UCSD-AML1 (cell line): Measurements from ENCODE around the gene BBC3.
"Not testable (repeated sequence)": the region's sequence is repeated elsewhere in the genome, so short reads cannot be mapped to it uniquely, and the experiment has no call there.

Experiments
- DNase-seq: peaks from one replicate; lab custom pipeline; 2025; ENCODE audit not compliant: unreplicated experiment; lab: John Stamatoyannopoulos, UW

BBC3 gene

GRCh38 chr19:47230921-47231214 is at the start of gene BBC3:
Gene BBC3, minus strand, starts transcription at chr19:47231199. Its CDS starts 2,768 bp downstream, at chr19:47228431.
- no peak for DNase-seq

GRCh38 chr19:47280183-47280797 is 49.3 kb upstream of the BBC3 start:
- peak; percentile 45 for DNase-seq

GRCh38 chr19:47276513-47276912 is 45.5 kb upstream of the BBC3 start:
- not testable (repeated sequence) for DNase-seq

GRCh38 chr19:47275791-47276461 is 44.9 kb upstream of the BBC3 start:
- DNase-seq, result no peak

GRCh38 chr19:47274891-47275761 is 44.1 kb upstream of the BBC3 start:
- DNase-seq, result no peak

- peak; percentile 94 for DNase-seq
Measured at GRCh38 chr19:47274071-47274890, 43.3 kb upstream of the BBC3 start, which contains the start of gene INAFM1. Gene INAFM1, plus strand, starts transcription at chr19:47274885. Its CDS starts 35 bp downstream, at chr19:47274920.

GRCh38 chr19:47273313-47274070 is 42.5 kb upstream of the BBC3 start:
- DNase-seq, result peak; percentile 91

GRCh38 chr19:47272448-47273312 is 41.7 kb upstream of the BBC3 start:
- no peak for DNase-seq

GRCh38 chr19:47271949-47272348 is 41.0 kb upstream of the BBC3 start:
- no peak for DNase-seq

- DNase-seq, result no peak
Measured at GRCh38 chr19:47270408-47270807, 39.4 kb upstream of the BBC3 start.

- no peak for DNase-seq
Measured at GRCh38 chr19:47269596-47269995, 38.6 kb upstream of the BBC3 start.

- DNase-seq, result no peak
Measured at GRCh38 chr19:47268028-47268427, 37.0 kb upstream of the BBC3 start.

GRCh38 chr19:47267350-47267759 is 36.4 kb upstream of the BBC3 start:
- DNase-seq, result no peak

GRCh38 chr19:47266401-47266941 is 35.5 kb upstream of the BBC3 start:
- DNase-seq, result no peak

GRCh38 chr19:47264629-47265028 is 33.6 kb upstream of the BBC3 start:
- no peak for DNase-seq

- DNase-seq, result not testable (repeated sequence)
Measured at GRCh38 chr19:47261946-47262793, 31.2 kb upstream of the BBC3 start.

GRCh38 chr19:47260476-47260875 is 29.5 kb upstream of the BBC3 start:
- no peak for DNase-seq

GRCh38 chr19:47258895-47259555 is 28.0 kb upstream of the BBC3 start:
- no peak for DNase-seq
